ENCODE measurements around the gene RPS27. TPM values are rescaled to one million over a fixed set of nuclear protein-coding genes. Genes with fewer than 3 reads are reported as not detected.
"Not testable (repeated sequence)": the region's sequence is repeated elsewhere in the genome, so short reads cannot be mapped to it uniquely, and the experiment has no call there.

Gene RPS27
- total RNA-seq, 1 experiment from 2014 or later, result 2,063 TPM

GRCh38 chr1:153985941-153986761, 4.4 kb upstream of the RPS27 start, which contains the start of gene RAB13:
Gene RAB13 (minus strand): TSS chr1:153986339. CDS start chr1:153986236, 103 bp downstream.
- peak; percentile 84 for DNase-seq (ENCODE audit: low spot score)

- DNase-seq (ENCODE audit: low spot score), result no peak
These were observed 2.9 kb upstream of the RPS27 start for GRCh38 chr1:153987621-153988020.

- DNase-seq (ENCODE audit: low spot score), result no peak
These were observed 629 bp downstream of the RPS27 start for GRCh38 chr1:153991151-153991630.

- no peak for DNase-seq (ENCODE audit: low spot score)
These were observed 1.2 kb downstream of the RPS27 start for GRCh38 chr1:153991806-153992205.

GRCh38 chr1:153995202-153995601, 4.6 kb downstream of the RPS27 start:
- no peak for DNase-seq (ENCODE audit: low spot score)

- no peak for DNase-seq (ENCODE audit: low spot score)
These were observed 5.1 kb downstream of the RPS27 start for GRCh38 chr1:153995640-153996039.

- DNase-seq (ENCODE audit: low spot score), result not testable (repeated sequence)
These were observed 6.3 kb downstream of the RPS27 start for GRCh38 chr1:153996882-153997281.

GRCh38 chr1:154000420-154000819, 9.9 kb downstream of the RPS27 start:
- DNase-seq (ENCODE audit: low spot score), result no peak

- no peak for DNase-seq (ENCODE audit: low spot score)
These were observed 15.6 kb downstream of the RPS27 start for GRCh38 chr1:154006136-154006535.

- no peak for DNase-seq (ENCODE audit: low spot score)
These were observed 21.6 kb downstream of the RPS27 start for GRCh38 chr1:154012129-154012528.

- DNase-seq (ENCODE audit: low spot score), result not testable (repeated sequence)
These were observed 22.0 kb downstream of the RPS27 start for GRCh38 chr1:154012543-154012942.

- peak; percentile 39 for DNase-seq (ENCODE audit: low spot score)
These were observed 23.8 kb downstream of the RPS27 start for GRCh38 chr1:154014154-154014907.

- no peak for DNase-seq (ENCODE audit: low spot score)
These were observed 28.7 kb downstream of the RPS27 start for GRCh38 chr1:154019269-154019668.

GRCh38 chr1:154019940-154020339, 29.4 kb downstream of the RPS27 start:
- no peak for DNase-seq (ENCODE audit: low spot score)

GRCh38 chr1:154033697-154034096, 43.1 kb downstream of the RPS27 start:
- not testable (repeated sequence) for DNase-seq (ENCODE audit: low spot score)

Small RNAs within 50 kb of the gene (small RNA-seq; reads per million reads assigned to genes)
- gene MIR6737 (not detected), gene RNU6-179P (not detected)

Other genes with a start within 250 kb of the RPS27 start
- gene SLC27A3, start 215.4 kb upstream of the RPS27 start, total RNA-seq (2014; rRNA removed; shearing (Covaris generic)), result 13.8 and 14.7 TPM in 2 replicates
- 4.2 and 5.1 TPM in 2 replicates for gene GATAD2B, start 67.8 kb upstream of the RPS27 start, total RNA-seq (2014; rRNA removed; shearing (Covaris generic))
- 33.9 and 36.5 TPM in 2 replicates for gene DENND4B, start 44.0 kb upstream of the RPS27 start, total RNA-seq (2014; rRNA removed; shearing (Covaris generic))
- 15.5 and 16.5 TPM in 2 replicates for gene CRTC2, start 32.1 kb upstream of the RPS27 start, total RNA-seq (2014; rRNA removed; shearing (Covaris generic))
- gene SLC39A1, start 27.2 kb upstream of the RPS27 start, total RNA-seq (2014; rRNA removed; shearing (Covaris generic)), result 226 TPM in 2 replicates
- gene CREB3L4, start 22.9 kb upstream of the RPS27 start, total RNA-seq (2014; rRNA removed; shearing (Covaris generic)), result 23.2 and 24.7 TPM in 2 replicates
- 281 and 318 TPM in 2 replicates for gene JTB, start 13.1 kb upstream of the RPS27 start, total RNA-seq (2014; rRNA removed; shearing (Covaris generic))
- gene RAB13, start 4.4 kb upstream of the RPS27 start, total RNA-seq (2014; rRNA removed; shearing (Covaris generic)), result 8.0 and 8.3 TPM in 2 replicates
- not detected in 2 replicates for gene NUP210L, start 164.3 kb downstream of the RPS27 start, total RNA-seq (2014; rRNA removed; shearing (Covaris generic))
- 308 and 315 TPM in 2 replicates for gene TPM3, start 201.3 kb downstream of the RPS27 start, total RNA-seq (2014; rRNA removed; shearing (Covaris generic))
- gene CFAP141, start 215.6 kb downstream of the RPS27 start, total RNA-seq (2014; rRNA removed; shearing (Covaris generic)), result not detected in 2 replicates
- gene UBAP2L, start 230.2 kb downstream of the RPS27 start, total RNA-seq (2014; rRNA removed; shearing (Covaris generic)), result 73.0 and 74.9 TPM in 2 replicates

Measured in HT-29 (cell line).